Gastroesophageal sphincter (tissue), 4 donors: ENCODE measurements around the gene SLC8A1. TPM values are rescaled to one million over a fixed set of nuclear protein-coding genes. Genes with fewer than 3 reads are reported as not detected.

ENCODE experiments used
- ATAC-seq: fragments of 150-250 bp; one replicate; pipeline ENCODE4 v1.9.1; 2016; ENCODE audit warnings: mild to moderate bottlenecking, moderate library complexity
- H3K27ac ChIP-seq, 4 donors: fragments of 200-600 bp; sonication (generic) in 3 of 4; 1 replicate in 3 of 4; 2 replicates in 1 of 4; pipeline ENCODE4 v1.5.1; 2016 to 2019
- H3K27me3 ChIP-seq: fragments of 200-600 bp; sonication (generic); one replicate; pipeline ENCODE4 v1.5.1; 2019
- H3K36me3 ChIP-seq, 2 donors: fragments of 200-600 bp; sonication (generic); one replicate each; pipeline ENCODE4 v1.5.1; 2019; ENCODE audit warnings: control low read depth in 1 of 2
- H3K4me1 ChIP-seq, 3 donors: fragments of 200-600 bp; sonication (generic); 1 replicate in 2 of 3; 2 replicates in 1 of 3; pipeline ENCODE4 v1.5.1; 2016 to 2019; ENCODE audit warnings: control low read depth in 2 of 3
- H3K4me3 ChIP-seq, 2 donors: fragments of 200-600 bp; sonication (generic); one replicate each; pipeline ENCODE4 v1.5.1; 2019; ENCODE audit warnings: mild to moderate bottlenecking in 1 of 2, moderate library complexity in 1 of 2
- H3K9me3 ChIP-seq, 3 donors: fragments of 200-600 bp; sonication (generic); one replicate each; pipeline ENCODE4 v1.5.1; 2017 to 2019; ENCODE audit warnings: control low read depth in 2 of 3
- EP300 ChIP-seq: sonication (generic); formaldehyde crosslinking; IDR thresholded peaks from one replicate; pipeline ENCODE4 v1.6.1; 2017; ENCODE audit warnings: antibody characterized with exemption, mild to moderate bottlenecking
- POLR2A ChIP-seq, 2 donors: fragments of 450-650 bp; IDR thresholded peaks; one replicate each; pipeline ENCODE4 v1.6.1; 2017; ENCODE audit warnings: antibody characterized with exemption in 2 of 2, mild to moderate bottlenecking in 2 of 2, moderate library complexity in 1 of 2
- POLR2AphosphoS5 ChIP-seq: sonication (generic); formaldehyde crosslinking; IDR thresholded peaks from one replicate; pipeline ENCODE4 v1.6.1; 2017; ENCODE audit warnings: antibody characterized with exemption
- WGBS, 2 donors: methylation state at CpG; one replicate each; pipeline ENCODE4 v1.1.5; 2018; ENCODE audit warnings: low coverage in 1 of 2; 5-methylcytosine and 5-hydroxymethylcytosine counted together
- total RNA-seq, 4 donors: library from RNA; depleted of rRNA; stranded (reverse); fragments of >200 nt; gene quantifications; one replicate each; pipeline ENCODE4 v1.1.0, GENCODE V29; 2016
- TF ChIP-seq, protein P1 (sequence below), 4 experiments: fragments of 200-600 bp in 2 of 4; fragments of 450-650 bp in 2 of 4; sonication (generic) in 1 of 4; IDR thresholded peaks; one replicate each; pipeline ENCODE4 v1.5.1; 2017 to 2019; ENCODE audit warnings: antibody characterized with exemption in 4 of 4, mild to moderate bottlenecking in 2 of 4, moderate library complexity in 2 of 4

SLC8A1 gene
- total RNA-seq, 4 donors from 2014 or later = 76.3 to 168 (median 146) TPM

DNA sequence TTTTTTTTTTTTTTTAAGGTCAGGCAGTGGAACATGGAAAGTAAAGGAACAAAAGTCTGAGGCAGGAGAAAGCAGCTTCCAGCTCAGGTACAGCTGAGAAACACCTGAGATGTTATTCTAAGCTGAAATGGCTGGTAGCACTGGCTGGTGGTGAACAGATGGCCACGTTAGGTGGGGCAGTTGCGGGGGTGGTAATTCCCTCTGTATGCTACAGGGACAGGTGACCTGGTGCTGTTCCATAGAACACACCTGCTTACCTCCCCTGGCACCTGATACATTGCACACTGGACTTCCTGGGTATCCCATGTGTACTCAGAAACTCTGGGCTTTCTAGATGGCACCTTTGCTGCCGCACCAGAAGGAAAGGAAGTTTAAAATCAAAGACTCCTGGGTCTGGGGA is 333.3 kb downstream of the SLC8A1 start:
- Histone ChIP-seq H3K9me3 (no peaks in the 10 kb centered on the region), H3K4me3 (no peak overlapping the region), H3K27me3 (no peaks in the 10 kb centered on the region), H3K36me3 (peaks cover 0 to 10% of the 10 kb centered on the region in 2 donors), H3K27ac (no peak overlapping the region), H3K4me1 (peaks cover 0 to 15% (median 0%) of the 10 kb centered on the region in 3 donors)
- no peak for TF ChIP-seq POLR2A (IDR thresholded peaks at IDR 0.05)
- no peak for TF ChIP-seq EP300
- no peak for ATAC-seq
- 92% methylated on average over 3 of the region's 3 CpGs; no CpG with 5 or more reads in 1 of the 2 donors for WGBS, 2 donors

DNA sequence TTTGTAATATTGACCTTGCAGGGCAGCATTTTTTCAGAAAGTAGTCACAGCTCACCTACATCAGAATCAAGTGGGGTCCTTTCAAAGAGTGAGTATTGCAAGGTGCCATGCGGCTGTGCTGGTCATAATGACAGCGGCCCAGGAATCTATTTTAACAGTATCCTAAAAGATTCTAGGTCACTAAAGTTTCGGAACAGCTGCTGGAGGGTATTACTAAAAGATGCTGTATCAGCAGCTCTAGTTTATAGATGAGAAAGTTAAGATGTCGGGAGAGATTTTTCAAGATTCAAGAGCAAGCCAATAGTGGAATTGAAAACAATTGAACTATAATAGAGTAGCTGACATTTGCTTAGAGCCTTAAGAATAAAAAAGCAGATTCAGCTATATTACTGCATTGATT is 336.0 kb downstream of the SLC8A1 start:
- TF ChIP-seq EP300 (no peak), POLR2AphosphoS5 (no peak), POLR2A (IDR thresholded peaks at IDR 0.05) (no peak)
- TF ChIP-seq, protein P1, sequence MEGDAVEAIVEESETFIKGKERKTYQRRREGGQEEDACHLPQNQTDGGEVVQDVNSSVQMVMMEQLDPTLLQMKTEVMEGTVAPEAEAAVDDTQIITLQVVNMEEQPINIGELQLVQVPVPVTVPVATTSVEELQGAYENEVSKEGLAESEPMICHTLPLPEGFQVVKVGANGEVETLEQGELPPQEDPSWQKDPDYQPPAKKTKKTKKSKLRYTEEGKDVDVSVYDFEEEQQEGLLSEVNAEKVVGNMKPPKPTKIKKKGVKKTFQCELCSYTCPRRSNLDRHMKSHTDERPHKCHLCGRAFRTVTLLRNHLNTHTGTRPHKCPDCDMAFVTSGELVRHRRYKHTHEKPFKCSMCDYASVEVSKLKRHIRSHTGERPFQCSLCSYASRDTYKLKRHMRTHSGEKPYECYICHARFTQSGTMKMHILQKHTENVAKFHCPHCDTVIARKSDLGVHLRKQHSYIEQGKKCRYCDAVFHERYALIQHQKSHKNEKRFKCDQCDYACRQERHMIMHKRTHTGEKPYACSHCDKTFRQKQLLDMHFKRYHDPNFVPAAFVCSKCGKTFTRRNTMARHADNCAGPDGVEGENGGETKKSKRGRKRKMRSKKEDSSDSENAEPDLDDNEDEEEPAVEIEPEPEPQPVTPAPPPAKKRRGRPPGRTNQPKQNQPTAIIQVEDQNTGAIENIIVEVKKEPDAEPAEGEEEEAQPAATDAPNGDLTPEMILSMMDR (IDR thresholded peaks at IDR 0.05) = no peak
- WGBS, 2 donors = 92 to 100% methylated on average over 2 to 4 of the region's 4 CpGs
- H3K36me3 ChIP-seq = peaks cover 0 to 10% of the 10 kb centered on the region in 2 donors
- no peak for ATAC-seq
- H3K4me3 ChIP-seq = no peak overlapping the region
- peaks cover 0 to 8% (median 0%) of the 10 kb centered on the region in 3 donors for H3K4me1 ChIP-seq
- H3K9me3 ChIP-seq = no peaks in the 10 kb centered on the region
- H3K27me3 ChIP-seq = no peaks in the 10 kb centered on the region
- no peak overlapping the region for H3K27ac ChIP-seq

DNA sequence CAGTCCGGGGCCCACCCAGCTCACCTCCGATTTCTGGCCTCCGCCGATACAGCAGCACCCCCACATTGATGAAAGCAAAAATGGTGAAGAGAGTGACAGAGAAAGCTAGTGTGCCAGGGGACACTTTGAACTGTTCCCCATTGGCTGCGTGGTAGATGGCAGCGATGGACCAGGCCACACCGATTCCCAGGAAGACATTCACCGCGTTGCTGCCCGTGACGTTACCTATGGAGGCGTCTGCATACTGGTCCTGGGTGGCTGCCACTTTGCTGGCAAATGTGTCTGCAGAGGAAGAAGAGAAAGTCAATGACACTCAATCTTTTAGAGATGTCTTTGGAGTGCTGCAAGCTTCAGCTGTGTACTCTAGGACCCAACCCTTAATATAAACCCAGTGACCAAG is 336.5 kb downstream of the SLC8A1 start:
- 96% methylated on average over 12 of the region's 12 CpGs; no CpG with 5 or more reads in 1 of the 2 donors for WGBS, 2 donors
- Histone ChIP-seq H3K27me3 (no peaks in the 10 kb centered on the region), H3K27ac (no peak overlapping the region), H3K4me3 (no peak overlapping the region), H3K9me3 (no peaks in the 10 kb centered on the region), H3K4me1 (peaks cover 0 to 8% (median 0%) of the 10 kb centered on the region in 3 donors), H3K36me3 (peaks cover 0 to 10% of the 10 kb centered on the region in 2 donors)
- ATAC-seq = no peak
- TF ChIP-seq EP300 = no peak
- no peak for TF ChIP-seq POLR2AphosphoS5
- TF ChIP-seq, protein P1 (IDR thresholded peaks at IDR 0.05) = no peak
- no peak for TF ChIP-seq POLR2A (IDR thresholded peaks at IDR 0.05)

DNA sequence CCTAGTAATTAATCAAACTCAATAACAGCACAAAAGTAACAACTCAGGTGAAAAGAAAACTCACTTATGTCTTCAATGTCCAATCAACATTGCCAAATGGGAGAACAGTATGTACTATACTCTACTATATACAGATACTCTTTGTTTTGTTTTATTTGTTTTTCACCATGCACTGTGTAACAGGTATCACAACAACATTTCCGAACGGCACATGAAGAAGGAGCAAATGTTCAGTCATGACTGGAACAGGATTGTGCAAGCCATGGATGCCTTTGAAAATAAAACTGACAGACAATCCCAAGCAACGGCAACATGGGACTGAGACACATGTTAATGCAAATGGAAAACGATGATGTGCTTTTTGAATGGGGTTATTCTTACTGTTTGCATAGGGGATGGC is 337.9 kb downstream of the SLC8A1 start:
- no peak for TF ChIP-seq POLR2A (IDR thresholded peaks at IDR 0.05)
- no peak for TF ChIP-seq POLR2AphosphoS5
- TF ChIP-seq, protein P1 (IDR thresholded peaks at IDR 0.05) = no peak
- peaks cover 0 to 10% of the 10 kb centered on the region in 2 donors for H3K36me3 ChIP-seq
- ATAC-seq = no peak
- no peaks in the 10 kb centered on the region for H3K27me3 ChIP-seq
- no peaks in the 10 kb centered on the region for H3K9me3 ChIP-seq
- WGBS, 2 donors = 81 to 89% methylated on average over 3 to 4 of the region's 4 CpGs
- no peak overlapping the region for H3K27ac ChIP-seq
- H3K4me3 ChIP-seq = no peak overlapping the region
- H3K4me1 ChIP-seq = peaks cover 0 to 8% (median 0%) of the 10 kb centered on the region in 3 donors

DNA sequence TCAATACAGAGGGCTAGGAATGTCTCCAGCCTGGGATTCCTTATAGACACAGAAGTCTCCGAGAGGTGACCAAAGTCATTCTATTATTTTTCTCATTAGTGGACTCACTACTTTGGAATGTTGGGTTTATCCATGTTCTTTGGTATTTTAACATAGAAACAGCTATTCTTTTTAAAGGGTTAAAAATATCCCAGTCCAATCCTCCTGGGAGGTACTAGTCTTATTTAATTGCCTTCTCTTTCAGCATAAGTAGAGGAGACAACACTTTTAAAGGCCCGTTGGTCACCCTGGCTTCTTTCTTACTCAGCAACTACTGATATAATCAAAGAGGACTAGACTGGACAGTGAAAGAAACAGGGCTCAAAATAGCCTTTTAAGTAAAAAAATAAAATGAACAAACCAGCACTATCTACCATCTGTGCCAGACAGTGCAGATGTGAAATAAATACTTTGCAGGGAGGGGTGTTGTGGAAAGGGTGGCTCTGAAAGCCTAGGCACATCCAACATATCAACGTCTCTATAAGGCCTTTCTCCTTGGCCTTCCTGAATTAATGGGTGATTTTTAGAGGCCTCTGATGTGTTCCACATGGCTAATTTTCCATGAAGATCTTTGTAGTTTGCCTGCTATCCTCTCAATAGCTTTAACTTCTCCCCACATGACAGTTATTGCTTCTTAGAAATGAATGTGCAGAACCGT is 338.5 kb downstream of the SLC8A1 start:
- Histone ChIP-seq H3K27ac (no peak overlapping the region), H3K4me3 (no peak overlapping the region), H3K4me1 (peaks cover 0 to 8% (median 0%) of the 10 kb centered on the region in 3 donors), H3K9me3 (no peaks in the 10 kb centered on the region), H3K36me3 (peaks cover 0 to 10% of the 10 kb centered on the region in 2 donors), H3K27me3 (no peaks in the 10 kb centered on the region)
- 44 to 53% methylated on average over 3 to 4 of the region's 4 CpGs for WGBS, 2 donors
- ATAC-seq = no peak
- TF ChIP-seq POLR2A (IDR thresholded peaks at IDR 0.05) = no peak
- TF ChIP-seq POLR2AphosphoS5 = no peak
- TF ChIP-seq, protein P1 (IDR thresholded peaks at IDR 0.05) = no peak
- no peak for TF ChIP-seq EP300
